GM23338 (cell line): ENCODE results near the gene OR51M1. TPM values are rescaled to one million over a fixed set of nuclear protein-coding genes. Genes with fewer than 3 reads are reported as not detected.

Source experiments
- ATAC-seq: fragments of 200-7000 bp; cut with Tn5 transposase; 3 replicates; pipeline ENCODE4 v1.9.1; 2020
- DNase-seq: peaks from one replicate; pipeline ENCODE4 v3.0.0-alpha.2; 2015; ENCODE audit warnings: low spot score
- H2AFZ ChIP-seq: fragments of 200-600 bp; sonication (generic); 2 replicates; pipeline ENCODE4 v1.8.0; 2016; ENCODE audit warnings: antibody characterized with exemption, mild to moderate bottlenecking, moderate library complexity
- H3F3A ChIP-seq: fragments of 200-600 bp; sonication (generic); replicated peaks from 2 replicates; pipeline ENCODE4 v1.8.0; 2017; ENCODE audit warnings: antibody characterized with exemption, mixed run types, low read depth
- H3K27ac ChIP-seq: fragments of 200-600 bp; sonication (generic); 2 replicates; pipeline ENCODE4 v1.6.1; 2016; ENCODE audit warnings: low read depth
- H3K27me3 ChIP-seq: fragments of 200-600 bp; sonication (generic); 2 replicates; pipeline ENCODE4 v1.8.0; 2016; ENCODE audit warnings: mild to moderate bottlenecking, mixed run types, moderate library complexity; ENCODE audit not compliant: insufficient read depth
- H3K36me3 ChIP-seq: fragments of 200-600 bp; sonication (generic); 2 replicates; pipeline ENCODE4 v1.8.0; 2016; ENCODE audit warnings: mild to moderate bottlenecking; ENCODE audit not compliant: insufficient read depth
- H3K4me1 ChIP-seq: fragments of 200-600 bp; sonication (generic); 2 replicates; pipeline ENCODE4 v1.8.0; 2016; ENCODE audit warnings: mild to moderate bottlenecking, moderate library complexity; ENCODE audit not compliant: insufficient read depth
- H3K4me2 ChIP-seq: fragments of 200-600 bp; sonication (generic); 2 replicates; pipeline ENCODE4 v1.7.1; 2017; ENCODE audit warnings: mixed run types
- H3K4me3 ChIP-seq: fragments of 200-600 bp; sonication (generic); 2 replicates; pipeline ENCODE4 v1.6.1; 2016; ENCODE audit warnings: mixed run types
- H3K79me2 ChIP-seq: fragments of 200-600 bp; sonication (generic); replicated peaks from 2 replicates; pipeline ENCODE4 v1.8.0; 2017; ENCODE audit warnings: mild to moderate bottlenecking; ENCODE audit not compliant: insufficient read depth
- H3K9me2 ChIP-seq: fragments of 200-600 bp; sonication (generic); 2 replicates; pipeline ENCODE4 v1.8.0; 2017; ENCODE audit not compliant: insufficient read depth
- H4K20me1 ChIP-seq: fragments of 200-600 bp; sonication (generic); replicated peaks from 2 replicates; pipeline ENCODE4 v1.8.0; 2017; ENCODE audit warnings: mild to moderate bottlenecking; ENCODE audit not compliant: insufficient read depth
- H3K27ac Mint-ChIP-seq: 2 replicates; pipeline ENCODE4 v1.8.0; 2020; ENCODE audit warnings: inconsistent platforms, mild to moderate bottlenecking, moderate library complexity, mixed read lengths
- H3K27me3 Mint-ChIP-seq: 3 replicates; pipeline ENCODE4 v1.8.0; 2022; ENCODE audit warnings: low read depth, mild to moderate bottlenecking, moderate library complexity, mixed read lengths, inconsistent platforms; ENCODE audit not compliant: insufficient read depth, poor library complexity
- H3K36me3 Mint-ChIP-seq: 3 replicates; pipeline ENCODE4 v1.8.0; 2021; ENCODE audit warnings: low read depth, mild to moderate bottlenecking, inconsistent platforms, moderate library complexity, mixed read lengths
- H3K4me1 Mint-ChIP-seq: 3 replicates; pipeline ENCODE4 v1.8.0; 2020; ENCODE audit warnings: mild to moderate bottlenecking, inconsistent platforms, mixed read lengths
- H3K4me3 Mint-ChIP-seq: 3 replicates; pipeline ENCODE4 v1.8.0; 2021; ENCODE audit warnings: moderate library complexity, mild to moderate bottlenecking, inconsistent platforms, mixed read lengths
- H3K9me3 Mint-ChIP-seq: 3 replicates; pipeline ENCODE4 v1.8.0; 2020; ENCODE audit warnings: moderate library complexity, mild to moderate bottlenecking, inconsistent platforms, mixed read lengths
- EZH2 ChIP-seq: fragments of 200-600 bp; sonication (generic); IDR thresholded peaks from one replicate; pipeline ENCODE4 v1.8.0; 2017; ENCODE audit warnings: antibody characterized with exemption, mild to moderate bottlenecking, low read depth; ENCODE audit not compliant: unreplicated experiment
- EZH2phosphoT487 ChIP-seq: fragments of 200-600 bp; sonication (generic); IDR thresholded peaks from one replicate; pipeline ENCODE4 v1.8.1; 2018; ENCODE audit warnings: antibody characterized with exemption; ENCODE audit not compliant: unreplicated experiment
- JUNB ChIP-seq: IDR thresholded peaks from one replicate; pipeline ENCODE4 v1.6.1; 2016; ENCODE audit warnings: antibody characterized with exemption; ENCODE audit not compliant: unreplicated experiment
- NANOG ChIP-seq: IDR thresholded peaks from 2 replicates; pipeline ENCODE4 v1.6.1; 2016; ENCODE audit warnings: antibody characterized with exemption, borderline replicate concordance
- STAT1 ChIP-seq: IDR thresholded peaks from one replicate; pipeline ENCODE4 v1.6.1; 2016; ENCODE audit warnings: antibody characterized with exemption; ENCODE audit not compliant: unreplicated experiment
- ZNF114 ChIP-seq: fragments of 250-450 bp; sonication (Bioruptor Pico); IDR thresholded peaks from 2 replicates; pipeline ENCODE4 v1.5.0; 2020; ENCODE audit warnings: mild to moderate bottlenecking, moderate library complexity
- ZNF331 ChIP-seq: fragments of 250-450 bp; sonication (Bioruptor Pico); IDR thresholded peaks from 2 replicates; pipeline ENCODE4 v1.5.0; 2020; ENCODE audit warnings: low read depth, mild to moderate bottlenecking, moderate library complexity
- polyA plus RNA-seq: library from polyadenylated mRNA; unstranded; fragments of >200 nt; fragmentation: Nextera tagmentation; extraction: Ambion mirVana; gene quantifications from 2 replicates; pipeline ENCODE4 v1.2.1, GENCODE V29; 2016
- total RNA-seq: library from RNA; depleted of rRNA; stranded (reverse); fragments of >200 nt; shearing (Covaris generic); gene quantifications from 2 replicates; pipeline ENCODE4 v1.2.3, GENCODE V29; 2014
- TF ChIP-seq, protein P1 (sequence below): IDR thresholded peaks from 2 replicates; pipeline ENCODE4 v1.6.1; 2016; ENCODE audit warnings: antibody characterized with exemption
- TF ChIP-seq, protein P2 (sequence below): IDR thresholded peaks from one replicate; pipeline ENCODE4 v1.6.1; 2018; ENCODE audit warnings: antibody characterized with exemption; ENCODE audit not compliant: unreplicated experiment

The OR51M1 gene
- total and polyA plus RNA-seq, 2 experiments from 2014 or later = 0.03 TPM; not detected in 1

DNA sequence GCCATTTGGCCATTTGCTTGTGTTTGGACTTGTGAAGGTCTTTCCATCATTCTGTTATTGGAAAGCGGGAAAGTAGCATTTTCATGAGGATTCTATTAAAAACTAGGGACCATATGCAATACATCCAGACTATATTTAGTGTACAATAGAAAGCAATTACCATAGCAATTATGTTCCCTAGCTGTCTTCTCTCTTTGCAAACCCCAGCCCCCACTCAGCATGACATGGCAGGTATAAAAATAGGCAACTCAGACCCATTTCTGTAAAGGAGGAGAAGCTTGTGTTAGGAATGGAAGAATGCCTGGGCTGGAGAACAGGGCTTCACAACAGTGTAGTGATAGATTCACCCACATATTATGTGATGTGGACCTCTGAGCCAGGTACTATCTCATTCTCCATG lies 19.9 kb upstream of the OR51M1 start:
- Mint-ChIP-seq H3K4me3 (no peak overlapping the region), H3K36me3 (no peaks in the 10 kb centered on the region), H3K27me3 (peaks cover 2% of the 10 kb centered on the region), H3K4me1 (peaks cover 4% of the 10 kb centered on the region; the same call in 2 of the 3 replicates), H3K27ac (no peak overlapping the region), H3K9me3 (peaks cover 4% of the 10 kb centered on the region; the same call in 1 of the 3 replicates)
- no peak overlapping the region for H3K27ac ChIP-seq
- H2AFZ ChIP-seq = no peak overlapping the region
- TF ChIP-seq, protein P1, sequence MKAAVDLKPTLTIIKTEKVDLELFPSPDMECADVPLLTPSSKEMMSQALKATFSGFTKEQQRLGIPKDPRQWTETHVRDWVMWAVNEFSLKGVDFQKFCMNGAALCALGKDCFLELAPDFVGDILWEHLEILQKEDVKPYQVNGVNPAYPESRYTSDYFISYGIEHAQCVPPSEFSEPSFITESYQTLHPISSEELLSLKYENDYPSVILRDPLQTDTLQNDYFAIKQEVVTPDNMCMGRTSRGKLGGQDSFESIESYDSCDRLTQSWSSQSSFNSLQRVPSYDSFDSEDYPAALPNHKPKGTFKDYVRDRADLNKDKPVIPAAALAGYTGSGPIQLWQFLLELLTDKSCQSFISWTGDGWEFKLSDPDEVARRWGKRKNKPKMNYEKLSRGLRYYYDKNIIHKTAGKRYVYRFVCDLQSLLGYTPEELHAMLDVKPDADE = no peak
- TF ChIP-seq NANOG (no peak), STAT1 (no peak), EZH2phosphoT487 (no peak), EZH2 (no peak)
- TF ChIP-seq, protein P2, sequence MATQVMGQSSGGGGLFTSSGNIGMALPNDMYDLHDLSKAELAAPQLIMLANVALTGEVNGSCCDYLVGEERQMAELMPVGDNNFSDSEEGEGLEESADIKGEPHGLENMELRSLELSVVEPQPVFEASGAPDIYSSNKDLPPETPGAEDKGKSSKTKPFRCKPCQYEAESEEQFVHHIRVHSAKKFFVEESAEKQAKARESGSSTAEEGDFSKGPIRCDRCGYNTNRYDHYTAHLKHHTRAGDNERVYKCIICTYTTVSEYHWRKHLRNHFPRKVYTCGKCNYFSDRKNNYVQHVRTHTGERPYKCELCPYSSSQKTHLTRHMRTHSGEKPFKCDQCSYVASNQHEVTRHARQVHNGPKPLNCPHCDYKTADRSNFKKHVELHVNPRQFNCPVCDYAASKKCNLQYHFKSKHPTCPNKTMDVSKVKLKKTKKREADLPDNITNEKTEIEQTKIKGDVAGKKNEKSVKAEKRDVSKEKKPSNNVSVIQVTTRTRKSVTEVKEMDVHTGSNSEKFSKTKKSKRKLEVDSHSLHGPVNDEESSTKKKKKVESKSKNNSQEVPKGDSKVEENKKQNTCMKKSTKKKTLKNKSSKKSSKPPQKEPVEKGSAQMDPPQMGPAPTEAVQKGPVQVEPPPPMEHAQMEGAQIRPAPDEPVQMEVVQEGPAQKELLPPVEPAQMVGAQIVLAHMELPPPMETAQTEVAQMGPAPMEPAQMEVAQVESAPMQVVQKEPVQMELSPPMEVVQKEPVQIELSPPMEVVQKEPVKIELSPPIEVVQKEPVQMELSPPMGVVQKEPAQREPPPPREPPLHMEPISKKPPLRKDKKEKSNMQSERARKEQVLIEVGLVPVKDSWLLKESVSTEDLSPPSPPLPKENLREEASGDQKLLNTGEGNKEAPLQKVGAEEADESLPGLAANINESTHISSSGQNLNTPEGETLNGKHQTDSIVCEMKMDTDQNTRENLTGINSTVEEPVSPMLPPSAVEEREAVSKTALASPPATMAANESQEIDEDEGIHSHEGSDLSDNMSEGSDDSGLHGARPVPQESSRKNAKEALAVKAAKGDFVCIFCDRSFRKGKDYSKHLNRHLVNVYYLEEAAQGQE = no peak
- ATAC-seq (no peak), DNase-seq (no peak)
- peaks cover 12% of the 10 kb centered on the region for H3K4me1 ChIP-seq
- no peak overlapping the region for H3K4me3 ChIP-seq
- no peaks in the 10 kb centered on the region for H3K9me2 ChIP-seq
- no peaks in the 10 kb centered on the region for H3K79me2 ChIP-seq
- H3F3A ChIP-seq = no peaks in the 10 kb centered on the region
- no peak overlapping the region for H3K4me2 ChIP-seq
- no peaks in the 10 kb centered on the region for H3K27me3 ChIP-seq
- H4K20me1 ChIP-seq = no peaks in the 10 kb centered on the region
- no peaks in the 10 kb centered on the region for H3K36me3 ChIP-seq

DNA sequence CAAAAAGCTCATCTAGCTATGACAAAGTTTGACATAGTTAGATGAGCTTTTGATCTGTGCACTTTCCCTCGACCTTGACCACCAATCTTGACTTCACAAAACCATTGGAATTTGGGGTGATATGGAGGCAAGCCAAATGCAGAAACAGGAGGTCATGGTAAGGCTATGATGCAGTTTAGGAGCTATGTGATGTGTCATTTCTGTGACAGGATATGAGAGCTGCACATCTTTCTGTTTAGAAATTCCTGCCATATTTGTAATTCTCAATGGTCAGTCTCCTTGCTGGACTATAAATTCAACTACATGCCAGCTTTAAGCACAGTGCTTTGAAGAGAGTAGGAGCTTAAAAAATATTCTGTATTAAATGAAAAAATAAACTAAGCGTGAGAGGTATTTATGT lies 19.4 kb upstream of the OR51M1 start:
- no peaks in the 10 kb centered on the region for H3F3A ChIP-seq
- no peaks in the 10 kb centered on the region for H3K27me3 ChIP-seq
- DNase-seq (no peak), ATAC-seq (no peak)
- no peak overlapping the region for H3K4me2 ChIP-seq
- H3K9me2 ChIP-seq = no peaks in the 10 kb centered on the region
- peaks cover 2% of the 10 kb centered on the region for H3K27me3 Mint-ChIP-seq
- no peaks in the 10 kb centered on the region for H3K36me3 Mint-ChIP-seq
- H4K20me1 ChIP-seq = no peaks in the 10 kb centered on the region
- no peak overlapping the region for H3K27ac Mint-ChIP-seq
- H3K4me1 ChIP-seq = peaks cover 17% of the 10 kb centered on the region
- peaks cover 4% of the 10 kb centered on the region; the same call in 1 of the 3 replicates for H3K9me3 Mint-ChIP-seq
- no peak overlapping the region for H3K27ac ChIP-seq
- no peaks in the 10 kb centered on the region for H3K36me3 ChIP-seq
- no peak overlapping the region for H3K4me3 ChIP-seq
- no peak overlapping the region for H3K4me3 Mint-ChIP-seq
- peaks cover 8% of the 10 kb centered on the region; the same call in 2 of the 3 replicates for H3K4me1 Mint-ChIP-seq
- H2AFZ ChIP-seq = no peak overlapping the region
- H3K79me2 ChIP-seq = no peaks in the 10 kb centered on the region
- no peak for TF ChIP-seq EZH2
- TF ChIP-seq ZNF114 = no peak
- no peak for TF ChIP-seq EZH2phosphoT487
- no peak for TF ChIP-seq JUNB
- no peak for TF ChIP-seq STAT1
- TF ChIP-seq, protein P2 = no peak
- TF ChIP-seq ZNF331 (CRISPR knock-in tag) = no peak
